Measurements from ENCODE around the gene TMEM258.

Gene TMEM258

DNA sequence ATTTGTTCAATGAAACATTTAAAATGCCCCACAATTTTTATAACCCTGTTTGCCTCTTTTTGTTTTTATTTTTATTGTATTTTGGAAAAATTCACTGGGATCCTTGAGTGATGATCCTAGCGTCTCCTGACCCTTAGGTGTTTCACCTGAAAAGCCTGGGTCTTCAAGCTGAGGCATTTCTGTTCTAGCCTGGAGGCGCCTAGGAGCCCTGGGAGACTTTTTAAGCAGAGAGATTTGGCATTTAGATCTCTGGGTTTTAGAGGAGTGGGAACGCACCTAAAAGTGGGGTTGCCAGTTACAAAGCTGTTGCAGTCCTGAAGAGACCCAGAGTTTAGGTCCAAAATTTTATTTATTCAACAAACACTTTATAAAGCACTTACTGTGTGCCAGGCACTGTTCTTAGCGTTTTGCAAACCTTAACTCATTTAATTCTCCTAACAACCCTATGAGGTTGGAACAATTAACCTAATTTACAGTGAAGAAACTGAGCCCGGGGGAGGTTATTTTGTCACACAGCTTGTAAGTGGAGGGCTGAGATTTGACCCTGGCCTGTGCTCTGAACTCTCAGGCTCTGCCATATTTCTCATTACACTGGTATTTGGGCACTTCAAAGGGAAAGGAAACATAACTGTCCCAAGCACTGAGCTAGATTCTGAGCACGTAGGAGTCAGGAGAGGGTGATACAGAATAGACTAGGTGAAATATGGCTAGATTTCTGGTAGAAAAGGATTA, 25.2 kb upstream of the TMEM258 start:
- Histone ChIP-seq H3K36me3 (ENCODE audit: control insufficient read depth in 2 of 2, insufficient read depth in 2 of 2, low read length in 2 of 2) (peaks cover 0 to under 1% of the 10 kb centered on the region in 2 donors), H3K4me1 (ENCODE audit: control insufficient read depth, insufficient read depth, low read length) (peaks cover 19% of the 10 kb centered on the region), H3K27ac (ENCODE audit: low read length) (peak overlapping the region; percentile 62), H3K9me3 (ENCODE audit: control insufficient read depth in 2 of 2, low read length in 2 of 2) (no peaks in the 10 kb centered on the region), H3K9ac (ENCODE audit: low read length in 2 of 2) (peak overlapping the region; percentile 58 to 59), H3K27me3 (ENCODE audit: control insufficient read depth in 1 of 2, insufficient read depth in 2 of 2, low read length in 2 of 2) (no peaks in the 10 kb centered on the region), H3K4me3 (ENCODE audit: low read length in 2 of 2) (peak overlapping the region; percentile 46 to 93)

DNA sequence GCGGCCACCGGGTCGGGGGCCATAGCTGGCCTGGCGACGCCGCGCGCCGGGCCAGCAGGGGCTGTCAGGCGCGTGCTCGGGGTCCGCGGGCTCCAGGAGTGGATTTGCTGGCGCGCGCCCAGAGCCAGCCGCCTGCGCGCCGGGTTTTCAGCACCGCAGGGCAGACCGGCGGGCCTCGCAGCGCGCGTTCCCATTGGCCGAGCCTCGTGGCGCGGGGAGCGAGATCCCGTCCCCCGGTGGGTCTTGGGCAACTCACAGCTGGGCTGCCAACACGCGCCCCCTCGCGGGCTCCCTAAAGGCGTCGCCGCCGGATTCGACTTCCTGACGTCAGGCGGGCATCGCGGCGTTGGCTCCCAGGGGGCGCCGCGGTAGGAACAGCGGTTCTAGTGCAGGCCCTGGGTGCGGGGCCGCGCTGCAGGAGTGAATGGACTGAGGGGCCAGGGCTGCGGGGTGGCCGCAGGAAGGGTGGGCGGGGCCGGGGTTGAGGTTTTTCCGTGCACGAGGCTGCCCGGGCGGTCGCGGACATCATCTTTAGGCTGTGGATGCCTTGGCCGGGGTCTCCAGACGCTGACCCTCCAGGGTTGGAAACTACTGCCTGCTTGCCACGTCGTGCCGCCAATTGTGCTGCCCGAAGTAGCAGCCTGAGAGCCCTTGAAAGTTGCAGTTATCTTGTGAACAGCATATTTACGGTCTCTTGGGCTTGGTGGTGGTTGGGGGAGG, 24.5 kb upstream of the TMEM258 start, which contains the start of gene FADS1:
FADS1 (minus strand) TSS at position 268 of the 720 bp plus-strand sequence; CDS start at position 194, 74 bp downstream.
- no peaks in the 10 kb centered on the region for H3K27me3 ChIP-seq (ENCODE audit: control insufficient read depth in 1 of 2, insufficient read depth in 2 of 2, low read length in 2 of 2)
- H3K9me3 ChIP-seq (ENCODE audit: control insufficient read depth in 2 of 2, low read length in 2 of 2), result no peaks in the 10 kb centered on the region
- H3K4me1 ChIP-seq (ENCODE audit: control insufficient read depth, insufficient read depth, low read length), result peaks cover 19% of the 10 kb centered on the region
- peak within 1 kb of the TSS; percentile 86 to 88 for H3K9ac ChIP-seq (ENCODE audit: low read length in 2 of 2)
- peaks cover 6 to 8% of the 10 kb centered on the region in 2 donors for H3K36me3 ChIP-seq (ENCODE audit: control insufficient read depth in 2 of 2, insufficient read depth in 2 of 2, low read length in 2 of 2)
- H3K27ac ChIP-seq (ENCODE audit: low read length), result peak within 1 kb of the TSS; percentile 85
- H3K4me3 ChIP-seq (ENCODE audit: low read length in 2 of 2), result peak within 1 kb of the TSS; percentile 93

DNA sequence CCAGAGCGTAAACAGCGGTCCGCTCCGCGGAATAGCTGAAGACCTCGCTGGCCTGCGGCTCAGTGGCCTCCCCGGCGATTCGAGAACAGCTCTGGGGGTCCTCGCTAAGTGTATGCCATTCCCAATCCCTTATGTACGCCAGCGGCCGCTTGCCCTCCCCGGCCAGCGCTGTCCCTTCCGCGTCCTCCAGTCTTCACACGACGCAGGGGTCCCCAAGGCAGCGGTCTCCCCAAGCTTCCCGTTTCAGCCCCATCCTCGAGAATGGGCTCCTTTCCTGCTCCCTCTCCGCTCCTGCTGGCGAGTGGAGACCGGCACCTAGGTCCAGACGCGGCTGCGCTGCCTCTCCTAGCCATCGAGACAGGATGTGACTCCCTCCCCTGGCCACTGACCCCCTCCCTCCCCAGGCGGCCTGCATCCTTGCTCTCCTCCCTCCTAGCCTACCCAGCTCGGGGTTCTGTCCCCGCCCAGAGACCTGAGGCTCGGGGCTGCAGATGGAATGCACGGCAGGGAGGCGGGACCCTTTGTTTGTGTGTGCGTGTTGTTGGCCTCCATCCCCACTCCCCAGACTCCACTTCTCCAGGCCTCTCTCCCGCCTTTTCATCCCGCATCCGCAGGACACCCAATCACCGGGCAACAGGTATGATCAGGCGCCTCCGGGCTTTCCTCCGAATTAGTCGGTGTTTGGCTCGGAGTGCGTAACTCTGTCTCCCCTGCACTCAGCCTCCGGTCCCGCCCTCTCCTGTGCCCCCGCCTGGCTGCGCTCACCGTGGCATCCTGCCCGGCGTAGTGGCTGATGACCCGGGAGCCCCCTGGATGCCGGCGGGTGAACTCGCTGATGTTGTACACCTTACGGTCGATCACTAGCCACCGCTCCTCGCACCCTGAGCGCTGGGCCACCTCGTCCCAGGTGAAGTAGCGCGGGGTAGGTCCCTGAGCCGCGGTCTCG, 23.7 kb upstream of the TMEM258 start:
- H3K9ac ChIP-seq (ENCODE audit: low read length in 2 of 2), result peak overlapping the region; percentile 86 to 88
- peak overlapping the region; percentile 93 for H3K4me3 ChIP-seq (ENCODE audit: low read length in 2 of 2)
- peak overlapping the region; percentile 85 for H3K27ac ChIP-seq (ENCODE audit: low read length)
- no peaks in the 10 kb centered on the region for H3K9me3 ChIP-seq (ENCODE audit: control insufficient read depth in 2 of 2, low read length in 2 of 2)
- no peaks in the 10 kb centered on the region for H3K27me3 ChIP-seq (ENCODE audit: control insufficient read depth in 1 of 2, insufficient read depth in 2 of 2, low read length in 2 of 2)
- H3K4me1 ChIP-seq (ENCODE audit: control insufficient read depth, insufficient read depth, low read length), result peaks cover 19% of the 10 kb centered on the region
- H3K36me3 ChIP-seq (ENCODE audit: control insufficient read depth in 2 of 2, insufficient read depth in 2 of 2, low read length in 2 of 2), result peaks cover 8 to 10% of the 10 kb centered on the region in 2 donors

DNA sequence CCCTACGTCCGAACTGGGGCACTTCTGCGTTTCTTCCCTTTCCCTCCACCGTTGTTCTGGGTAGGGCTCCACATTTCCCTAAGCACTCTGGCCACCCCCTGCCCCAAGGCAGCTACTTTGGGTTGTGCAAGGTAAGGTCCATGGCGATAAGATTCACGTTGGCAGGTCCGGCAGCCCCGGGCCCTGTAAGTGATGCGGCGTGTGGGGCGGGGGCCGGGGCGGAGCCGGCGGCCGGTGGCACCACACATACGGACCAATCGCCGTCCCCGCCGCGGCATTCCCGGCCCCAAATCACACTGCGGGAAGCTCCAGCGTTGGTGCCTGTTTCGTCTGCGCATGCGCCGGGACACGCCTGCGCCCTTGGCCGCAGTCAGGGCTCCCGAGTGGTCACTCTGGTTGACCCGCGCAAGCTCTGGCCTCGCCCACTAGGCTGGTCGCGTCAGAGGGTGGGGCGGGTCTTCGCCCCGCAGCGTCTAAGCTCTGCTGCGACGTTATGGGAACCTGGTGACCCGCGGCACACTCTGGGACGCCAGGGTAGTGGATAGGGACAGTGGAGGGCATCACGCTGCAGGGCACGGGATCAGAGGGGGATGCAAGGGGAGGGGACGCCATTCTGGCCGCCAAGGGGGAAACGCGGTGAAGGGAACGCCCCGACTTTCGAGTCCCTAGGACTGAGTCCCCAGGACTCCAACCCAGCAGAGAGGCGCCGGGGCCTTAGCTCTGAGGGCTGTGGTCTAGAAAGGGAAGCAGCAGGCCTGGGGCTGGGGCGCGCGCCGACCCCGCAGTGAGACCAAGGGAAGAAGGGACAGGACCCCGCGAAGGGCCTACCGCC, 22.8 kb upstream of the TMEM258 start:
- Histone ChIP-seq H3K9ac (ENCODE audit: low read length in 2 of 2) (peak overlapping the region; percentile 86 to 88), H3K36me3 (ENCODE audit: control insufficient read depth in 2 of 2, insufficient read depth in 2 of 2, low read length in 2 of 2) (peaks cover 17% of the 10 kb centered on the region in 2 donors), H3K27ac (ENCODE audit: low read length) (peak overlapping the region; percentile 85), H3K4me3 (ENCODE audit: low read length in 2 of 2) (peak overlapping the region; percentile 93), H3K4me1 (ENCODE audit: control insufficient read depth, insufficient read depth, low read length) (peaks cover 19% of the 10 kb centered on the region), H3K9me3 (ENCODE audit: control insufficient read depth in 2 of 2, low read length in 2 of 2) (no peaks in the 10 kb centered on the region), H3K27me3 (ENCODE audit: control insufficient read depth in 1 of 2, insufficient read depth in 2 of 2, low read length in 2 of 2) (no peaks in the 10 kb centered on the region)

DNA sequence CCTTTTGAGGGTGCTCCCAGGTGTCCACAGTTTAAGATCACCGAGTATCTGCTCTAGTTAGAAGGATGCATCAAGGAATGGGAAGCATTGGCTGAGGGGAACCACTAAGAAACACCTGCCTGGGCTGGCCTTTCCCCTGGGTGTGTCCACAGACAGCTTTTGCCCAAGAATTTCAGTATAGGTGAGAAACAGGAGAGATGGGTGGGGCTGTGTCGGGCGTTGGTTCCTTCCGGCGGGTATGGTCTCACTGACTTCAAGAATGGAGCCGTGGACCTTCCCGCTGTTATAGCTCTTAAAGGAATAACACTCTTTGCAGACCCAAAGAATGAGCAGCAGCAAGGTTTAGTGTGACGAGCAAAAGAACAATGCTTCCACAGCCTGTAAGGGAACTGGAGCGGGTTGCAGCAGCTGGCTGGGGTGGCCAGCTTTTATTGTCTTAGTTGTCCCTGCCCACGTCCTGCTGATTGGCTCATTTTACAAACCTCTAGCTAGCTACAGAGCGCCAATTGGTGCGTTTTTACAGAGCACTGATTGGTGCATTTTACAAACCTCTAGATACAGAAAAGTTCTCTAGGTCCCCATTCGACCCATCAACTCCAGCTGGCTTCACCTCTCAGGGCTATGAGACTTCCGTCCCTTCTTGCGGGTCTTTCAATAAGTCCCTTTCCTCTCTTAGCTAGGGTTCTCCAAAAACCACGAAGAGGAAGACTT, 22.0 kb upstream of the TMEM258 start:
- H3K9me3 ChIP-seq (ENCODE audit: control insufficient read depth in 2 of 2, low read length in 2 of 2), result no peaks in the 10 kb centered on the region
- peak overlapping the region; percentile 85 for H3K27ac ChIP-seq (ENCODE audit: low read length)
- no peaks in the 10 kb centered on the region for H3K27me3 ChIP-seq (ENCODE audit: control insufficient read depth in 1 of 2, insufficient read depth in 2 of 2, low read length in 2 of 2)
- H3K9ac ChIP-seq (ENCODE audit: low read length in 2 of 2), result peak overlapping the region; percentile 86 to 88
- H3K4me3 ChIP-seq (ENCODE audit: low read length in 2 of 2), result peak overlapping the region; percentile 93
- H3K36me3 ChIP-seq (ENCODE audit: control insufficient read depth in 2 of 2, insufficient read depth in 2 of 2, low read length in 2 of 2), result peaks cover 19 to 23% of the 10 kb centered on the region in 2 donors
- peaks cover 19% of the 10 kb centered on the region for H3K4me1 ChIP-seq (ENCODE audit: control insufficient read depth, insufficient read depth, low read length)

DNA sequence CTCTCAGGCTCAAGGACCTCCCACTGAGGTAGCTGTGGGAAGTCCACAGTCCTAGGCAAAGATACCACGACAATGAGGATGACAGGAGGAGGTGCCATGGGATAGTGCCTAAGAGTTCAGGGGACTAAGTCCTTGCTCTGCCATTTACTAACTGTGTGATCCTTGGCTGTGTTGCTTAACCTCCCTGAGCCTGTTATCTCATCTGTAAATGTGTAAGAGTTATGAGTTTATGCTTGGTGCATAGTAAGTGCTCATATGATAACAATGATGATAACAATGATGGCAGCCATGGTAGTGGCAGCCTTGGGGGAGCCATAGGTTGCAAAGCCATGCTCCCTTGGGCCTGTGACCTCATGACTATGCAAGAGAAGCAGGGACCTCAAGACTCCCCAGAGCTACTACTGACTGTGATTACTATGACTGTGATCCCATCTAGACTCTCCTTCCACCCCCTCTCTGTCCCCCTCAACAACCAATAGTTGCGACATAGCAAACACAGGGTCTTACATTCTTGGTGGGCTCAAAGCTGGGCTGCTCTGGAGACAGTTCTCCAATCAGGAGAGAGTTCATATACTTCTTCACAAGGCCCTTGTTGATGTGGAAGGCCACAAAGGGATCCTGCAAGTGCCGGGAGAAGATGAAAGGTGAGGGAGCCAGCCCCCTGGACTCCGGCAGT, 20.5 kb upstream of the TMEM258 start:
- Histone ChIP-seq H3K4me3 (ENCODE audit: low read length in 2 of 2) (no peak overlapping the region), H3K9ac (ENCODE audit: low read length in 2 of 2) (no peak overlapping the region), H3K36me3 (ENCODE audit: control insufficient read depth in 2 of 2, insufficient read depth in 2 of 2, low read length in 2 of 2) (peaks cover 19 to 29% of the 10 kb centered on the region in 2 donors), H3K9me3 (ENCODE audit: control insufficient read depth in 2 of 2, low read length in 2 of 2) (no peaks in the 10 kb centered on the region), H3K27ac (ENCODE audit: low read length) (no peak overlapping the region), H3K27me3 (ENCODE audit: control insufficient read depth in 1 of 2, insufficient read depth in 2 of 2, low read length in 2 of 2) (no peaks in the 10 kb centered on the region), H3K4me1 (ENCODE audit: control insufficient read depth, insufficient read depth, low read length) (peaks cover 19% of the 10 kb centered on the region)

DNA sequence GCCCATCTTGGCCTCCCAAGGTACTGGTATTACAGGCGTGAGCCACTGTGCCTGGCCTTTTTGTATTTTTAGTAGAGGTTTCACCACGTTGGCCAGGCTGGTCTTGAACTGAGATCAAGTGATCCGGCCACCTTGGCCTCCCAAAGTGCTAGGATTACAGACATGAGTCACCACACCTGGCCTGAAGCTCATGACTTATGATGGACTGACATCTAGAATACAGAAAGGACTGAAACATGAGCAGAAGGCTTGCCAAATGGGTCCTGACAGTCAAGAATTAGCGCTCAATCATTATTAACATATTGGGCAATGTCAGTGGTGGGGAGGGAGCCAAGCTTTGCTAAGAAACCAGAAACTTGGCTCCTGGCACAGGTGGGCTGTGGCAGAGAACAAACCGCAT, 19.4 kb upstream of the TMEM258 start:
- no peaks in the 10 kb centered on the region for H3K27me3 ChIP-seq (ENCODE audit: control insufficient read depth in 1 of 2, insufficient read depth in 2 of 2, low read length in 2 of 2)
- H3K36me3 ChIP-seq (ENCODE audit: control insufficient read depth in 2 of 2, insufficient read depth in 2 of 2, low read length in 2 of 2), result peaks cover 19 to 34% of the 10 kb centered on the region in 2 donors
- H3K4me3 ChIP-seq (ENCODE audit: low read length in 2 of 2), result no peak overlapping the region
- no peak overlapping the region for H3K9ac ChIP-seq (ENCODE audit: low read length in 2 of 2)
- H3K9me3 ChIP-seq (ENCODE audit: control insufficient read depth in 2 of 2, low read length in 2 of 2), result no peaks in the 10 kb centered on the region
- H3K27ac ChIP-seq (ENCODE audit: low read length), result no peak overlapping the region
- H3K4me1 ChIP-seq (ENCODE audit: control insufficient read depth, insufficient read depth, low read length), result peaks cover 14% of the 10 kb centered on the region

DNA sequence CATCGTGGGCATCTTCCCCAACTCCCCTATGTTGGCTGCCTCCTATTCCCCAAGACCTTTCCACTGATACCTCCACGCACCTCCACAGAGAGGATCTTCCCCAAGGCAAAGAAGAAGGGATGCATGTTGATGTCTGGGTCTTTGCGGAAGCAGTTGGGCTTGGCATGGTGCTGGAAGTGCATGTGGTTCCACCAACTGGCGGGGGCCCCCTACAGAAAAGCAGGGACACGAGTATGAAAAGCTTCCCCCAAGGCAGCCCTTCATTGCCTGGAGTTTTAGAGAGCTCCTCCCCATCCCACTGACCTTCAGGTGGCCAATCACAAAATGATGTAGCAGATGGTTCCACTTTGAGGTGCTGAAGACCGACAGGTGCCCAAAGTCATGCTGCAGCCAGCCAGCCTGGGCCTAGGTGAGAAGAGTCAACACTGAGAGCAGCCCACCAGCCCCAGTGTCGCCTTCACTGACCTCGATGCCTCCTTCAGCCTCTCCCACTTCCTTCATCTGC, 18.3 kb upstream of the TMEM258 start:
- Histone ChIP-seq H3K27ac (ENCODE audit: low read length) (no peak overlapping the region), H3K36me3 (ENCODE audit: control insufficient read depth in 2 of 2, insufficient read depth in 2 of 2, low read length in 2 of 2) (peaks cover 19 to 40% of the 10 kb centered on the region in 2 donors), H3K4me1 (ENCODE audit: control insufficient read depth, insufficient read depth, low read length) (peaks cover 6% of the 10 kb centered on the region), H3K9ac (ENCODE audit: low read length in 2 of 2) (no peak overlapping the region), H3K27me3 (ENCODE audit: control insufficient read depth in 1 of 2, insufficient read depth in 2 of 2, low read length in 2 of 2) (no peaks in the 10 kb centered on the region), H3K4me3 (ENCODE audit: low read length in 2 of 2) (no peak overlapping the region), H3K9me3 (ENCODE audit: control insufficient read depth in 2 of 2, low read length in 2 of 2) (no peaks in the 10 kb centered on the region)

DNA sequence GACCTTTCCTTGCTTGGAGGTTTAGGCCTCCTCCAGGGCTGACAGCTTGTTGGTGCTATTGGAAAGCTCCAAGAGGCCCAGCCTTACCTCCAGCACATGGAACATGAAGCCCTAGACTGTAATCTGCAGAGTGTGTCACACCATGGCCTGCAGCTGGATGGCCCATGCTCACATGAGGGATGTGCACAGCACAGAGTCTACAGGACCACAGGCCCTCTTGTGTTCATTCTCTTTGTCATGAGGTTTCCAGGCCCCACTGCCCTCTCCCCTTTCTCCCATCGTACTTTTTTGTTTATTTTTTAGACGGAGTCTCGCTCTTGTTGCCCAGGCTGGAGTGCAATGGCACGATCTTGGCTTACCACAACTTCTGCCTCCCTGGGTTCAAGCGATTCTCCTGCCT, 14.4 kb upstream of the TMEM258 start:
- H3K27me3 ChIP-seq (ENCODE audit: control insufficient read depth in 1 of 2, insufficient read depth in 2 of 2, low read length in 2 of 2), result no peaks in the 10 kb centered on the region
- H3K9me3 ChIP-seq (ENCODE audit: control insufficient read depth in 2 of 2, low read length in 2 of 2), result no peaks in the 10 kb centered on the region
- H3K9ac ChIP-seq (ENCODE audit: low read length in 2 of 2), result no peak overlapping the region
- H3K4me3 ChIP-seq (ENCODE audit: low read length in 2 of 2), result no peak overlapping the region
- peaks cover 26 to 62% of the 10 kb centered on the region in 2 donors for H3K36me3 ChIP-seq (ENCODE audit: control insufficient read depth in 2 of 2, insufficient read depth in 2 of 2, low read length in 2 of 2)
- H3K4me1 ChIP-seq (ENCODE audit: control insufficient read depth, insufficient read depth, low read length), result no peaks in the 10 kb centered on the region
- no peak overlapping the region for H3K27ac ChIP-seq (ENCODE audit: low read length)
